Omental fat pad (tissue), 4 donors: ENCODE measurements around the gene GBP5. TPM values are rescaled to one million over a fixed set of nuclear protein-coding genes. Genes with fewer than 3 reads are reported as not detected.

ENCODE experiments used
- ATAC-seq: fragments of 150-250 bp; one replicate; pipeline ENCODE4 v1.9.1; 2016; ENCODE audit warnings: mild to moderate bottlenecking, moderate library complexity; ENCODE audit not compliant: low FRiP score
- DNase-seq: peaks from one replicate; pipeline ENCODE4 v3.0.0-alpha.2; 2019; ENCODE audit warnings: low spot score
- CTCF ChIP-seq, 3 donors: fragments of 450-650 bp; IDR thresholded peaks; one replicate each; pipeline ENCODE4 v1.5.1; 2016 to 2017; ENCODE audit warnings: antibody characterized with exemption in 3 of 3, mild to moderate bottlenecking in 3 of 3, moderate library complexity in 2 of 3
- total RNA-seq, 4 donors: library from RNA; depleted of rRNA; stranded (reverse); fragments of >200 nt; gene quantifications; one replicate each; pipeline ENCODE4 v1.1.0, GENCODE V29; 2016

Gene GBP5
- total RNA-seq, 4 donors from 2014 or later: 2.4 to 9.1 (median 6.6) TPM

DNA sequence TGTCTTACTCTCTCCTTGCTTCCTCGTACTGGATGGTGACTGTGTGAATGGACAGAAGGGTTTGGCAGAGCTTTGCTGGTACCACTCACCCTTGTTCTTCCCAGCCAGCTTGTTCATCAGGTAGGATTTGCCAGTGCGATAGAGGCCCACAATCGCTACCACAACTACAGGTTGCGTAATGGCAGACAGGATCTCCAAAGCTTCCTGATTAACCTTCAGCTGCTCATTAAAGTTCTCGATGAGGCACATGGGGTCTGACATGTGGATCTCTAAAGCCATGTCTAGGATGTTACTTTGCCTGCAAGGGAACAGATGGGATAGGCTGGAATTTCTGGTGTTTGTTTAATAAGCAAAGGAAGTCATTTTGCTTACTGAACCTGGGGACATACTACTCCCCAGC, 3.4 kb downstream of the GBP5 start:
- ATAC-seq: no peak
- DNase-seq: no peak
- no peak for TF ChIP-seq CTCF (IDR thresholded peaks at IDR 0.05)

DNA sequence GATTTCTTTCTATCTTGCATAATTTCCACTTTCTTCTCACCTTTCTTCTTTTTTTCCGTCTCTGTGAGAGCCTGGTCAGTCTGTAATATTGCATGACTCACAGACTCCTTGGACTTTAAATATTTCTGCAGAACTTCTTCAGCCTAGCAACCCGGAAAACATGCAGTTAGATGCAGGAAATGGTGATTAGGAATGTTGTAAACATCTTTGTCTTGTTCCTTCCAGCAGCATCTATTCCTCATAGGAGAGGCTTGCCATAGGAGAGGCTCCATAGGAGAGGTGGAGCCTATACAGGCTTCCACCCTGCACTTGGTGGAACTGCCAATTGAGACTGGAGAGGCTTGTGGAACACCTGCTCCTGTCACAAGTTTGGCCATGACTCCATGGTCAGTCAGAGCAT, 10.0 kb downstream of the GBP5 start:
- ATAC-seq (peak; percentile 85), DNase-seq (no peak)
- TF ChIP-seq CTCF (IDR thresholded peaks at IDR 0.05): no peak

DNA sequence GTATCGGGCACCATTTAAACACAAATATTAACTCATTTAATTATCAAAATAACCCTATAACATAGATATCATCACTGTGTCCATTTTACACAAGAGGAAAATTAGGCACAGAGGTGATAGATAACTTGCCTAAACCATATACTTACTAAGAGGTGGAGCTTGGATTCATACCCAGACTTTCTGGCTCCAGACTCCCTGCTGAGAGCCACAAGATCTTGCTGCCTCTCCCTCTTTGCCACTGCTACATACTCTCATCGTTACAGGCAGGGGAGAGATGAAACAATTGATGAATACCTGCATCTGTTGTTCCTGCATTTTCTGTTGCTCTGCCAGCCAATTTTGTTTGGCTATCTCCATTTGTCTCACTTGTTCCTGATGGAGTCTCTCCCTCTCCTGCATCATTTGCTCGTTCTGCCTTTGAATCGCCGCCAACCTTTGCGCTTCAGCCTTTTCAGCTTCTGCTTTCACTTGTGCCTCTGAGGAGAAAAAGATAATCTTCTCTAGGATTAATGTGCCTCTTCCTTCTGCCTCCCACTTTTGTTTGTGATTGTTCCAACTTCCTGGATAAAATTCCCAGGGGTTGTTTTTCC, 10.6 kb downstream of the GBP5 start:
- TF ChIP-seq CTCF (IDR thresholded peaks at IDR 0.05): no peak
- peak; percentile 49 for ATAC-seq
- no peak for DNase-seq

DNA sequence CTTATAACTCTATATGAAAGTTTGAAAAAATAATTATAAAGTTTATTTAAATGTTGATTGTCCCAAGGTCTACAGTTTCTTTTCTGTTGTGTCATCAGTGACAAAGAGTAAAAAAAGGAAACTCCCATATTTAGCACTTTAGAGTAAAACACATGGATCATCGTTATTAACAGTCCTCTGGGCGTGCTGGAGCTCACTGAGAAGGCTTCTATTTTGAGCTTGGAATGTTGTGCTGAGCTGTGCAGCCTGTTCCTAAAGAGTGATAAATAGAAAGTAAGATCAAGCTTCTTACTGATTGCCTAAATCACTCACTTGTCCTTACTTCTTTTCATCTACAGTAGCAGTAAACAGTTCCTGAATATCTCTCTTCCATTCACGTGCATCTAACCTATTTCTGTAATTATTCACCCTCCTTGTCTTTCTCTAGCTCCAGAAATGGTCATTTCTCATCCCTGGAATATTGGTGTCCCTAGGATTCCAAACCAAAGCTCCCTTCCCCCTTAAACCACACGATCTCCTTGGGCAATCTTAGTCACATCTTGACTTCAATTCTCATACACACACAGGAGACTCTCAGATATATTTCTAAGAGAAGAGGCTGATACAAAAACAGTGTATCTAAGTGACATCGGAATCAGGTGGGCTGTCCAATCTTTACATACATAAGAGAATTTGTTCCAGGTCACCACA, 11.9 kb downstream of the GBP5 start:
- DNase-seq (no peak), ATAC-seq (no peak)
- TF ChIP-seq CTCF (IDR thresholded peaks at IDR 0.05): no peak

DNA sequence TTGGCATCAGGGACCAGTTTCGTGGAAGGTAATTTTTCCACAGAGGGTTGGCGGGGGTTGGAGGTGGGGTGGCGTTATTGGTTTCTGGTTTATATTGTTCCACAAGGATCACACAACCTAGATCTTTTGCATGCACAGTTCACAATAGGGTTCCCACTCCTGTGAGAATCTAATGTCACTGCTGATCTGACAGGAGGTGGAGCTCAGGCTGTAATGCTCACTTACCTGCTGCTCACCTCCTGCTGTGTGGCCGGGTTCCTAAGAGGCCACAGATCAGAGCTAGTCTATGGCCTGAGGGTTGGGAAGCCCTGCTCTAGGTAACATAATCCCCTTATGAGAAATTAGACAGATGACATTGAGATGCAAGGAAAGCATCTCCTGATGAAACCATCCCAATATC, 12.6 kb downstream of the GBP5 start:
- ATAC-seq: no peak
- no peak for TF ChIP-seq CTCF (IDR thresholded peaks at IDR 0.05)
- no peak for DNase-seq

- no peak for ATAC-seq
- TF ChIP-seq CTCF (IDR thresholded peaks at IDR 0.05): no peak
- no peak for DNase-seq
Observed at GRCh38 chr1:89259283-89259971, 13.2 kb downstream of the GBP5 start.
